Stimulated activated CD8-positive, alpha-beta memory T cell treated with anti-CD3 and anti-CD28 coated beads, Interleukin-4, amount 100 ng/mL, for 24 hours (primary cell): Measurements from ENCODE around the gene KRT3.

Experiments used
- DNase-seq: peaks from one replicate; pipeline ENCODE4 v3.0.0-alpha.2; 2020; ENCODE audit warnings: low read depth

Gene KRT3

GRCh38 chr12:52813885-52814709 is 18.2 kb upstream of the KRT3 start, which contains the start of gene KRT4:
TSS of gene KRT4 (minus strand) at chr12:52814116. CDS start at chr12:52814058, 58 bp downstream.
- DNase-seq: no peak

GRCh38 chr12:52813203-52813819 is 17.4 kb upstream of the KRT3 start:
- no peak for DNase-seq

GRCh38 chr12:52812749-52813148 is 16.8 kb upstream of the KRT3 start:
- DNase-seq: no peak

- DNase-seq: no peak
These were observed 16.1 kb upstream of the KRT3 start for GRCh38 chr12:52812073-52812400.

- DNase-seq: no peak
These were observed 15.5 kb upstream of the KRT3 start for GRCh38 chr12:52811191-52812072.

- no peak for DNase-seq
These were observed 14.6 kb upstream of the KRT3 start for GRCh38 chr12:52810554-52810953.

GRCh38 chr12:52809166-52809565 is 13.2 kb upstream of the KRT3 start:
- no peak for DNase-seq

GRCh38 chr12:52808573-52809160 is 12.8 kb upstream of the KRT3 start:
- DNase-seq: no peak

- DNase-seq: no peak
These were observed 11.9 kb upstream of the KRT3 start for GRCh38 chr12:52807544-52808470.

- no peak for DNase-seq
These were observed 11.1 kb upstream of the KRT3 start for GRCh38 chr12:52806821-52807543.

GRCh38 chr12:52806169-52806811 is 10.4 kb upstream of the KRT3 start:
- DNase-seq: no peak

GRCh38 chr12:52805739-52806138 is 9.8 kb upstream of the KRT3 start:
- DNase-seq: no peak

- no peak for DNase-seq
These were observed 9.1 kb upstream of the KRT3 start for GRCh38 chr12:52805000-52805399.

- DNase-seq: no peak
These were observed 6.5 kb upstream of the KRT3 start for GRCh38 chr12:52802442-52802841.

- DNase-seq: no peak
These were observed 5.9 kb upstream of the KRT3 start for GRCh38 chr12:52801773-52802172.

- DNase-seq: no peak
These were observed 4.5 kb upstream of the KRT3 start for GRCh38 chr12:52800259-52800917.

GRCh38 chr12:52799505-52800211 is 3.7 kb upstream of the KRT3 start:
- no peak for DNase-seq

GRCh38 chr12:52798671-52799504 is 3.0 kb upstream of the KRT3 start:
- DNase-seq: no peak
